Measurements from ENCODE around the gene RNF166.
A peak's percentile ranks its signal among the peaks of the same experiment; 100 is the strongest.

RNF166 gene

DNA sequence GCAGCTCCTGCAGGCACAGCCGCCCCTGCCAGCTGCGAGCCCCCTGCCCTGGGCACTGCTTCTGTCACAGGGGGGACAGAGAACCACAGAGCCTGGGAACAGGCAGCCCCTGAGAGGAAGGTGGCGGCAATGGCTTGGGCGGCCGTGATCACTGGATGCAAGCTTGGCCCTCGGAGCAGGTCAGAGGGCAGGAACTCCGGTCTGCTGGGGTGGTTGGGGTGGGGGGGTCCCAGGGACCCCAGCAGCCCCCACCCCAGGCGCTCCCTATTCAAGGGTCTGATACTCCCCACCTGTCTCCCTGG lies 53.5 kb downstream of the RNF166 start:
- no peak overlapping the region for H3K4me3 ChIP-seq (ENCODE audit: low read depth, low read length)
- TF ChIP-seq, protein P1, sequence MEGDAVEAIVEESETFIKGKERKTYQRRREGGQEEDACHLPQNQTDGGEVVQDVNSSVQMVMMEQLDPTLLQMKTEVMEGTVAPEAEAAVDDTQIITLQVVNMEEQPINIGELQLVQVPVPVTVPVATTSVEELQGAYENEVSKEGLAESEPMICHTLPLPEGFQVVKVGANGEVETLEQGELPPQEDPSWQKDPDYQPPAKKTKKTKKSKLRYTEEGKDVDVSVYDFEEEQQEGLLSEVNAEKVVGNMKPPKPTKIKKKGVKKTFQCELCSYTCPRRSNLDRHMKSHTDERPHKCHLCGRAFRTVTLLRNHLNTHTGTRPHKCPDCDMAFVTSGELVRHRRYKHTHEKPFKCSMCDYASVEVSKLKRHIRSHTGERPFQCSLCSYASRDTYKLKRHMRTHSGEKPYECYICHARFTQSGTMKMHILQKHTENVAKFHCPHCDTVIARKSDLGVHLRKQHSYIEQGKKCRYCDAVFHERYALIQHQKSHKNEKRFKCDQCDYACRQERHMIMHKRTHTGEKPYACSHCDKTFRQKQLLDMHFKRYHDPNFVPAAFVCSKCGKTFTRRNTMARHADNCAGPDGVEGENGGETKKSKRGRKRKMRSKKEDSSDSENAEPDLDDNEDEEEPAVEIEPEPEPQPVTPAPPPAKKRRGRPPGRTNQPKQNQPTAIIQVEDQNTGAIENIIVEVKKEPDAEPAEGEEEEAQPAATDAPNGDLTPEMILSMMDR (conservative IDR thresholded peaks at IDR 0.05; ENCODE audit: low read depth, low read length) = no peak
- no peak for DNase-seq (ENCODE audit: low read depth)

GRCh38 chr16:88651989-88652761 lies 54.0 kb downstream of the RNF166 start:
- TF ChIP-seq, protein P1 (conservative IDR thresholded peaks at IDR 0.05; ENCODE audit: low read depth, low read length) = no peak
- DNase-seq (ENCODE audit: low read depth) = no peak
- no peak overlapping the region for H3K4me3 ChIP-seq (ENCODE audit: low read depth, low read length)

- DNase-seq (ENCODE audit: low read depth) = peak; percentile 45
- H3K4me3 ChIP-seq (ENCODE audit: low read depth, low read length) = peak overlapping the region; percentile 70
Measured at GRCh38 chr16:88651276-88651988, 54.8 kb downstream of the RNF166 start.

GRCh38 chr16:88650749-88651275 lies 55.4 kb downstream of the RNF166 start, which contains the start of gene CYBA:
TSS of gene CYBA (minus strand) at chr16:88651053. CDS start at chr16:88651013, 40 bp downstream.
- H3K4me3 ChIP-seq (ENCODE audit: low read depth, low read length) = peak within 1 kb of the TSS; percentile 70
- peak; percentile 70 for DNase-seq (ENCODE audit: low read depth)
- TF ChIP-seq, protein P1 (conservative IDR thresholded peaks at IDR 0.05; ENCODE audit: low read depth, low read length) = no peak

More at GRCh38 chr16:88651276-88651988, 54.8 kb downstream of the RNF166 start:
- TF ChIP-seq, protein P1 (conservative IDR thresholded peaks at IDR 0.05; ENCODE audit: low read depth, low read length) = no peak

DNA sequence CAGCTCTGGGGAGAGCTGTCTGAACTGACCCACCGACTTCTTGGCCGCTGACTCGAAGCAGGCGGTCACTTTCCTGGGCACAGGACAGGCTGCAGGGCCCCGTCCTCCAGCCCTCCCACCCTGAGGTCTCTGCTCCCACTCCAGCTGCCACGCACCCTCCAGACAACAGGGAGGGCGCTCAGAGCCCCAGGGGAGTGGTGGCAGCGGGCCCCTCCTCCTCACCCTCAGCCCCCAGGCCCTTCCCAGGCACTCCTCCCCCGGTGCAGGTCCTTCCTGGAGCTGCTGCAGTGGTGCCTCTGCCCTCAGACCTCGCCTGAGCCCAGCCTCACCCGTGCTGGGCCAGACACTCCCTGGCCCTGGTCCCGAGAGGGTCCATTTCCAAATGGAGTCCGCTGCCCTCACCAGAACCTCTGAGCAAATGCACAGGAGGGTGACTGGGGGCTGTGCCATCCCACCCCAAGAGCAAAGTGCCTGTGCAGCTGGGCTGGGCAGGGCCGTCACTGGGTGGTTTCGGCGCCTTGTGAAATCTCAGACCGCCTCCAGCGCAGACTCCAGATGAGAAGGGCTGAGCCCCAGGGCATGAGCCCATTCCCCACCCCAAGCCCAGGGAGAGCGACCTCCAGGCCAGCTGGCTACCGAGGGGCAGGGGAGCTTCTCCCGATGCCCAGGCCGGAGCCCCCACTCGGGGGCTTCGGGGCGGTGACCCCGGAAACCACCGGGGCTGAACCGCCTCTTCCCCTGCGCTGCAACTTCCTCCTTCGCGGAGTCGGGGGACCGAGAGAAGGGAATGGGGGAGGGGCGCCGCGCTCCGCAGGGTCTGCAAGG lies 56.1 kb downstream of the RNF166 start:
- TF ChIP-seq, protein P1 (conservative IDR thresholded peaks at IDR 0.05; ENCODE audit: low read depth, low read length) = no peak
- H3K4me3 ChIP-seq (ENCODE audit: low read depth, low read length) = peak overlapping the region; percentile 70
- peak; percentile 42 for DNase-seq (ENCODE audit: low read depth)

DNA sequence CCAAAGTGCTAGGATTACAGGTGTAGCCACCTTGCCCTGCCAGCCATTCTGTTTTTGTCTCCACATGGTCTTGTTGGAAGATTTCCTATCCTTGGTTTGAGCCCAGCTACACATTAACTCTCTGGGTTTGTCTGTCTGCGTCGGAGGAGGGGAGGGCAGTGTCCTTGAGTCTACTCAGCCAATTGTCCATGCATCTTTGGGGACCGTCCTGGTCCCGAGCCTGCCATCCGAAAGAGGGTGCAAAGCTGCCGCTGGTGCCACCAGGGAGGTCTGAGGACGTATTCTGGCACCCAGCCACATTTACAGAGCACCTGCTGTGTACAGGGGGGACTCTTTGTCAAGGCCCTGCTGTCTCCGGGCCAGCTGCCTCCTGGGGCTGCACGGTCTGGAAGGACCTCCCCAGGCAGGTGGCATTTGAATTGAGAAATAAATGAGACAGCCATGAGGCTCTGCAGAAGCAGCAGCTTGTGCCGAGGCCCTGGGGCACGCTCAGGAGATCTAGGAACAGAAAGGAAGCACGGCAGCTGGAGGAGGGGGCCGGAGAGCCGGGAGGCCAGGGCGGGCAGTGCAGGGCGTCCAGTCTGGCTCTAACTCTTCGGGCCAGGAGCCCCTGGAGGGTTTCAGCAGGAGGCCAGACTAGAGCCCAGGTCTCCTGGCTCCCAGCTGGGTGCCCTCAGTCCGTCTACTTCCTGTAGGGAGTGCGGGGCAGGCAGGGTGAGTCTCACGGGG lies 56.8 kb downstream of the RNF166 start:
- TF ChIP-seq, protein P1 (conservative IDR thresholded peaks at IDR 0.05; ENCODE audit: low read depth, low read length) = no peak
- DNase-seq (ENCODE audit: low read depth) = peak; percentile 28
- peak overlapping the region; percentile 70 for H3K4me3 ChIP-seq (ENCODE audit: low read depth, low read length)

All from choroid plexus epithelial cell (primary cell).